ENCODE data around the gene TMEM179.

DNA sequence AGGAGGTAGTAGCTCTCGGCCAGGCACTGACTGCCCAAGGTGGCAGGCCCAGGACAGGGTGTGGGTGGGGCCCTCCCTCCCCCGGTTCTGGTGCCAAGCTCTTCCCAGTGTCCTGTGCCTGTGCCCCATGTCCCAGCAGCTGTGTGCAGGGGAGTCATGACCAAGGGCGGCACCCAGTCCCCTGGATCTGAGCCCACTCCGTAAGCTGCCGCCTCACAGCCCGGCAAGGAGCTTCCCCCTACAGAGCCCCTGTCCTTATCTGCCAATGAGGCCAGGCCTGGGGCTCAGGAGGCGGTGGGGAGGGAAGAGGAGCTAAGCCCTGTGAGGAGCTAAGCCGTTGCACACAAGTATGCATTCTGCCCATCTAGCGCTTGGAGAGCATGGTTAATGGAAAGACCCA lies 30.6 kb downstream of the TMEM179 start:
- TF ChIP-seq, protein P1, sequence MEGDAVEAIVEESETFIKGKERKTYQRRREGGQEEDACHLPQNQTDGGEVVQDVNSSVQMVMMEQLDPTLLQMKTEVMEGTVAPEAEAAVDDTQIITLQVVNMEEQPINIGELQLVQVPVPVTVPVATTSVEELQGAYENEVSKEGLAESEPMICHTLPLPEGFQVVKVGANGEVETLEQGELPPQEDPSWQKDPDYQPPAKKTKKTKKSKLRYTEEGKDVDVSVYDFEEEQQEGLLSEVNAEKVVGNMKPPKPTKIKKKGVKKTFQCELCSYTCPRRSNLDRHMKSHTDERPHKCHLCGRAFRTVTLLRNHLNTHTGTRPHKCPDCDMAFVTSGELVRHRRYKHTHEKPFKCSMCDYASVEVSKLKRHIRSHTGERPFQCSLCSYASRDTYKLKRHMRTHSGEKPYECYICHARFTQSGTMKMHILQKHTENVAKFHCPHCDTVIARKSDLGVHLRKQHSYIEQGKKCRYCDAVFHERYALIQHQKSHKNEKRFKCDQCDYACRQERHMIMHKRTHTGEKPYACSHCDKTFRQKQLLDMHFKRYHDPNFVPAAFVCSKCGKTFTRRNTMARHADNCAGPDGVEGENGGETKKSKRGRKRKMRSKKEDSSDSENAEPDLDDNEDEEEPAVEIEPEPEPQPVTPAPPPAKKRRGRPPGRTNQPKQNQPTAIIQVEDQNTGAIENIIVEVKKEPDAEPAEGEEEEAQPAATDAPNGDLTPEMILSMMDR (IDR thresholded peaks at IDR 0.05), result no peak
- no peak for TF ChIP-seq EZH2 (IDR thresholded peaks at IDR 0.05; ENCODE audit: borderline replicate concordance, insufficient read depth, low read depth, low read length, poor library complexity, severe bottlenecking)

Measured in B cell (primary cell).